HuH-7 (cell line): ENCODE results near the gene AGGF1.
"Not testable (repeated sequence)": the region's sequence is repeated elsewhere in the genome, so short reads cannot be mapped to it uniquely, and the experiment has no call there.

ENCODE experiments used
- DNase-seq: peaks from one replicate; pipeline ENCODE4 v3.0.0; 2011; ENCODE audit warnings: low spot score

The AGGF1 gene

DNA sequence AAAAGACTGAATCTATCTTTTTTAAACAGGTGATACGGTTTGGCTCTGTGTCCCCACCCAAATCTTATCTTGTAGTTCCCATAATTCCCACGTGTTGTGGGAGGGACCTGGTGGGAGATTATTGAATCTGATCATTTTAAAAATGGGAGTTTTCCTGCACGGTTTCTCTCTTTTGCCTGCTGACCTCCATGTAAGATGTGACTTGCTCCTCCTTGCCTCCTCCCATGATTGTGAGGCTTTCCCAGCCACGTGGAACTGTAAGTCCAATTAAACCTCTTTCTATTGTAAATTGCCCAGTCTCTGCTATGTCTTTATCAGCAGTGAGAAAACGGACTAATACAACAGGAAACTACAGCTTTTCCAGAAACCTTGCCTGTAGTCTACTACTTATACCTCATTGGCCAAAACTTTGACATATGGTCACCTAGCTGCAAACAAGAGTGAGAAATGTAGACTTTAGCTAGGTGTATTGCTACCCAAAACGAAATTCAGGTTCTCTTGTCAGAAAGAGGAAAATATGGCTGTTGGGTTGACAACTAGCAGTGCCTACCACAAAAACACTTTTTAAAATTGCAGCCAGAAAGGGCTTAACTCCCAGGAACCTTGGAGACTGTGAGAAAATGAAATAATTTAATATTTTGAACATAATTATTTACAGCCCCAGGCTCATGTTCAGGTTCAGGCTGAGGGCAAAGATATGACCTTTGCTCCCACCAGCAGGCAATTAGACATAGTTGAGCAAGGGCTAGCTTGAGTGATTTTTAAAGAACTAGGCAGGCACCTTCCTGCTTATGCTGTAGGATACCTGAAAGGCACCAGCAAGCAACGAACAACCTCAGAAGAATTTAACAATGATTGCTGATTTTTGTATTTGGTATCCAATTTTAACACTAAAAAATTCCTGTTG is 7.4 kb upstream of the AGGF1 start:
- DNase-seq = no peak

DNA sequence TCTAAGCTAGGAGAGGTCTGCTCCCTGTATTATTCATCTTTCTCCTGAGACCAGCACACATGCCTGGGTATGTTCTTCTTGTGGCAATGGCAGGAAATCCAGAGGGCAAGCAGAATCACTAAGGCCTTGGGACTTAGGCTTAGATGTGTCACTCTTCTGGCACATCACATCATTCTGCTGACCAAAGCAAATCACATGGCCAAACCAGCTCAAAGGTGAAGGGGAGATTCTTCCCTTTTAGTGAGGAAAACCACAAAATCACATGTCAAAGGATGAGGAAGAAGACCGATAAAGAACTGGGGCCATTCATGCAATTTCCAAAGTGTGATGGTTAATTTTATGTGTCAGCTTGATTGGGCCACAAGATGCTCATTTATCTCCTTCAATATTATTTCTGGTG is 5.7 kb upstream of the AGGF1 start:
- no peak for DNase-seq

DNA sequence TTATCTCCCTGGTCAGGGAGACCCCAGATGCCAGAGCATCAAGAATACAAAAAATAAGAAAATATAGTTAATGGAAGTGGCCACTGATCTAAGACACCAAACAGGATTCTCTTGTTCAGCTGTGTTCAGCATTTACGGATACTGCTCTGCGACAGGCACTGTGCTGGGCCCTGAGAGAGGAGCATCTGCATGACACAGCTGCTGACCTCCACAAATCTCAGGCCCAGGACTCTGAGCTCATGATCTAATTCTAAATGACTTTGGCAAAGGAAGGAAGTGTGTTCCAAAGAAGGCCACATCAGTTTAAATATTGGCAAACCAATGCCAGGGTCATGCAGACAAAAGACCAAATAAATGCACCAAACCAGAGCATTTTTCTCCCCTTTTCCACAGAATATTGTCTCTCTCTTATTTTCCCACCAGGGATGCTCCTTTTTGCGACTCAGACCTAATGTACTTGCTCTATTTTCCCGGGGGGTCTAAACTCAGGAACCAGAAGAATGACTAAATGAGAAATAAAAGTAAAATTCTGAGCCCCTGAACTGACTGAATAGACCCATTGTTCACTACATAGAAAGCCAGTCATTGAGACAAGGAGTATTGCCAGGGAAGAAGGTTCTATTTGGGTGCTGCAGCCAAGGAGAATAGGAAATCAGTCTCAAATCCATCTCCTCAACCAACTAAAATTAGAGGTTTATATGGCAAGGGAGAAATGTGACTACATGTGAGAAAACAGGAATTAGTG is 1.4 kb upstream of the AGGF1 start:
- DNase-seq = no peak

DNA sequence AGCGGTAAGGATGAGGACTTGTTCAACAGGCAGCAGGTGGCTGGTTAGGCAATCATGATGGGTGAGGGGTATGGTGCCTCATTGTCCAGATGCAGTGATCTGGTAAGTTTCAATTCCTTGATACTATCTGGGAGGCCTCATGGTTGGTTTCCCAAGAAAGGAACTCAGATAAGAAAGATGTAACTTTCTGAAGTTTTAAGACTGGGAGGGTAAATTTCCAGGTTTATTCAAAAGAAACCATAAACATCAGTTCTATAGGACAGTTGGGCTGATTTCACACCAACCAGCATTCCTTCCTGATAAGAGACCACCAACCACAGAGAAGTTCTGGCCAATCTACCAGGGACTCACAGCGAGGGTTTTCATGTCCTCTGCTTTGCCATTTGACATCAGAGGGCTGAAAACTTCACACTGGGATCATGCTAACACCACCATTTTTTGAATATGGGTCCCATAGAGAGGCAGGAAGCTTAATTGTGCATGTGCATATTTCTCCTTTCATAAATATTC is 773 bp upstream of the AGGF1 start:
- DNase-seq = no peak

DNA sequence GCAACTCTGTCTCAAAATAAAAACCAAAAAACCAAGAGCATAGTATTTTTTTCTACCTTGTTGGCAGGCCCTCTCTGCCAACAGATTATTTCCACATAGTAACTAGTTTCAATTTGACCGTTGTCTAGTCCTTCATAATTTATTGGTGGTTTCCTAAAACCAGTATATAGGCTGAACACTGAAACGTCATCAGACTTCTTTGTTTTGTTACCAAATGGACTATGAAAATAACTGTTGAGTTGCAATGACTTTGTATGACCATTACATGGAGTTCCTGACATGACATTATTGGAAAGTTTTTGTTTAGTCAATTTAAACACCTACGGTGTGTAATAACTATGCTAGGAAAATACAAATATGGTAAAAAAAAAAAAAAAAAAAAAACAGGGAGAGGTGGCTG is 1.7 kb downstream of the AGGF1 start:
- no peak for DNase-seq

DNA sequence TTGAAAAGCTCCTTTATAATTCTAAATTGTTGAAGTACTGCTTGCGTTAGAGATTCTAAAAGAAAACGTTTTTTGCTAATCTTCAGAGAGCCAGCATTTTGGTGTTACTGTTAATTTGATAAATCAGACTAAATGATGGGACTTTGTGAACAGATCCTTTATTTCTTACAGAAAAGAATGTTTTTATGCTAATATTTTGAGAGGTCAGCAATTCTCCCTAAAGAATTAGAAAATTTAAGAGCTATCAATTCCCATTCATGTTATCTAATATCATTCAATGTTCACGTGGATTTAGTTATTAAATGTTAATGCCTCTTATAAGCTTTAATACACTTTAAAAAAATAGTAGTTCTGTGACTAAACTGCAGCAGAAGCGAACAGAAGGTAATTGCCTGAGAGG is 2.4 kb downstream of the AGGF1 start:
- no peak for DNase-seq

DNA sequence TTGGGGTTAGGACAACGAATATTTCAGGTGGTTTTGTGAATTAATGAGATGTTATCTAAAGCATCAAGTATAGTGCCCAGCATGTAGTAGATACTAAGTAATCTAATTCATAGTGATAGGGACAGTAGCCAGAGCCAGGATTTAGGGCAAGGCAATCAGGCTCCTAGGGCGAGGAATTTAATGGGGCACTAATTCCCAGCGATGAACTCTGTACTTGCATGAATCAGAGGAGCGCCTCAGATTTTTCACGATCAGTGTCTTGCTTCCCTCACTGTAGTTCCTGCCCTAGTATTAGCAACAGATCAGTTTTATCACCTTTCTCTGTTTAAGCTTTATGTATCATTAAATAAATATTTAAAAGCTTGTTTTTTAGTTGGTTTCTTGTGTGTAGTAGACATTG is 3.1 kb downstream of the AGGF1 start:
- DNase-seq = no peak

DNA sequence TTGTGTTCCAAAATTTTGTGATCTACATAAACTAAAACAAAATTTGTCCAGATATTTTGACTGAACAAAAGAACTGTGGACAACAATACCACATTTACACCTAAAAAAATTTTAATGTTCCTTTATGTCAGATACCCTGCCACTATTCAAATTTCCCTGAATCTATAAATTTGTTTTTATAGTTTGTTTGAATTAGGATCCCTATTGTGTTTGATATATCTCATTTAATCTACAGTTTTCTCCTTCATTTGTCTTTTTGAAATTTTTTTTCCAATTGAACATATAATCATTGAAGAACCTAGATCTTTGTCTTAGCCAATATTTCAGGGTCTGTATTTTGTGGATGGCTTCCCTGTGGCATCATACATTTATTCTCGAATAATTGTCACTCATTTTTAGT is 5.7 kb downstream of the AGGF1 start:
- DNase-seq = no peak

DNA sequence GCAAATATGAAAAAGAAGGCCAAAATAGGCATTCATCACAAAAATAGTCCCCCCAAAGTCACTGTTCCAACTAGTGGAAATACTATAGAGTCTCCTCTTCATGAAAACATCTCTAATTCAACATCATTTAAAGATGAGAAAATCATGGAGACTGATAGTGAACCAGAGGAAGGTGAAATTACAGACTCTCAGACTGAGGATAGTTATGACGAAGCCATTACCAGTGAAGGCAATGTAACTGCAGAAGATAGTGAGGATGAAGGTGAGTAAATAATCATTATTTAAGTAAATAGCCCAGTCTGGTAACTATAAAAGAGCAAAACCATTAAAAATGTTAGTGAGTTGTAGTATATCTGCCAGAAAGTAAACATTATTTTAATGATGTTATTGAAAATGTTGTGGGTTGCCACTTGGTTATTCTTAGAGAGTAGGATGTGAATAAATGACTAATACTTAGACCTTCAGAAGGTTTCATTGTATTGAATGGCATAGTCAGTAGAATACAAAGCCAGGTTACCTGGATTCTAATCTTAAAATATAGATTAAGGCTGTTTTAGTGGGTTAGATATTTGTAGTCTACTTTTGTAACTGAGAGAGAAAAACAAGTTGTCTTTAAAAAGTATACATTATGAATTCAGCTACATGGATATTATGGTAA is 16.3 kb downstream of the AGGF1 start:
- DNase-seq = no peak

DNA sequence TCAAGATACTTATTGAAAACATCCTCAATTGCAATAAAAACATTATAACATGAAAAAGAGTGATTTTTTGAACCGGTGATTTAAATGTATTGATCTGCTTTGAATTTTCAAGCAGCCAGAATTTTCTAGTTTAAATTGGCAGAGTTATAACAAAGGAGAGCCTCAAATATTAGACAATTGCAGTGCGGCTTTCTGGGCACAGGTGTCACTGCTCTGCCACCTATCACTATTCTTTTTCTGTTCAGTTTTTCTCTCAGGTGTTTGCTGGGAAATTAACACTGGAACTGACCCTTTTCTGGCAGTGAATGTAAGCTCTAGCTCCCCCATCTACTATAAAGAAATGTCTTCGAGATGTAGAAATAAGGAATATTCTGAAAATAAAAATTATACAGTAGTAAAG is 33.8 kb downstream of the AGGF1 start:
- DNase-seq = no peak

DNA sequence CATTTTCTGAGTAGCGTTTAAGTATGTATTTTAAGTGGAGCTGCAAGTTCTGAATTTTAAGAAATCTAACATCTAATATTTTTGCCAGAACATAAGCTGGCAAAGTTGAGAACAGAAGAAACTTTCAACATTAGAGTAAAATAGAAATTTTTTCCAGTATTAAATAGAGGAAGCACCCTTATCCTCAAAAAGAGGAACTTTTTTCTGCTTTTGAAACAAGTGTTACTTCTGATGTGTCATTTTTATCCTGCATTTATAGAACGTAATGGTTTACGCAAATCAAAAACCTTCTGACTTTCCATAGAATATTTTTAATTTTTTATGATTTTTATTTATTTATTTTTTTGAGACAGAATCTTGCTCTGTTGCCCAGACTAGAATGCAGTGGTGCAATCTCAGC is 35.1 kb downstream of the AGGF1 start:
- no peak for DNase-seq

DNA sequence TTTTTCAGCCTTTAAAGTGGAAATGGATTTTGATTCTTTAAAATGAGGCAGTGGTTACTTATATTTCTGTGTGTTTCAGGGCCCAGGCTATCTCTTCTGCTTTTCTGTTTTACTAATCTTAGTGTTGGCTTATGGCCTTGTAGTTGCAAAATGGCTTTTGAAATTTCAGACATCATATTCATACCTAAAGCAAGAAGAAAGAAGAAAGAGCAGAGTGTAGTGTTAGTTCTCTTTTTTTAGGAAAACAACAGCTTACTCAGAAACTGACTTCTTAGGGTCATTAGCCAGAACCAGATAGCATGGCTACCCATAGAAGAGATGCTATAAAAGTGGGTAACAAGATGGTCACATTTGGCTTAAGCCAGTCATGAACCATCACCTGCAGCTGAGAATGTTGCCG is 36.0 kb downstream of the AGGF1 start:
- no peak for DNase-seq

DNA sequence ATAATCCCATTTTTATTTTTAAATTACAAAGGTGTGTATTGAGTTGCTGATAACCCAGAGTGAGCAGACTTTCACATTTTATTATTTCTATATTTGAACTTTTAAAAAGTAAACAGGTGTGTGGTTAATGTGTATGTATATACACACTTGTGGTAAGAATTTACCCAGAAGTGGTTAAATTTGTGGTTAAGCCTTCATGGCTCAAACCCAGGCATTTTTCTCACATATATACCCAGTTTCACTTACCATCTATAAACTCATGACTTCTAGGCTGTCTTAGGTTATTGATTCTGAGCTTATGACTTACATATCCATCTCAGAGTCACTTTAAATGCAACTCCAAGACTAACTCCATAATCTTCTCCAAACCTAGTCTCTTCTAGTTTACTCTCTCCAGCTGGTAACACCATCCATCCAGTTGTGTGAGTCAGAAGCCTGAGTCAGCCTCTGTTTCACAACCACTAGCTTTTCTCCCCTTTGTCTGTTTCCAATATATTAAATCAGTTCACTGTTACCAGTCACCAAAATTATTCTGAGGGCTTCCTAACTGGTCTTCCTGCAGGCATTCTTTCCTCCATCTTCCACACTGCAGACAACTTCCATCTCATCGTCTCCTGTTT is 36.7 kb downstream of the AGGF1 start:
- no peak for DNase-seq

DNA sequence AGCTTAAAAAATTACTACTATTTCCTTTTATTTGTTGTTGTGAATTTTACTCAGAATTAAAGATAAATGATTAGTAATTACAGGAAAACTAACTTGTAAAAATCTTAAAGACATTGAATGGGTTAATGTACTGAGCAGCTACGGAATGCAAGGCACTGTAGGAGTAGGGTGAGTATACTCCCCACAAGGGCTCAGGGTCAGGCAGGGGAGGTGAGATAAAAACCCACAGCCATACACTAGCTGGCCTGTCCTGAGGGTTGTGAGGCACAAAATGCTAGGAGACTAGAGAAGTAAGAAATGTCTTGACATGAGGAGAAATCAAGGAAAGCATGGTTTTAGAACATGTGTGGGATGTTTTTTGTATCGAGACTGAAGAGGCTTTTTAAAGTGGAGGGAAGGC is 43.5 kb downstream of the AGGF1 start:
- DNase-seq = no peak

DNA sequence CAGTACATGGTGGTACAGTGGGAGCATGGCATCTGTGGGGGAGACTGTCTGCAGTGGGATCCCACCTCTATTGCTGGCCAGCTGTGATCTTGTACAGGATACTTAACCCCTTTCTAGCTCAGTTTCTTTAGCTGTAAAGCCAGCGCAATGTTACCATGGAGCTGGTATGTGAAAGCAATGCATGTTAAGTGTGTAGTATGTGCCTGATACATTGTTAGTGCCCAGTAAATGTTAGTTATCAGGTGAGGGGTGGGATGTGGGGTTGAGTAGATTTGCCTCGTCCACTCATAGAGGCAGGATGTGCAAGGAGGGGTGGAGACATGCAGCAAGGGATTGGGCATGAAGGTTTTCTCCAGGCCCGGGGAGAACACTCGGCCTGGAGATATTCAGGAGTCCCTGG is 44.5 kb downstream of the AGGF1 start:
- no peak for DNase-seq

DNA sequence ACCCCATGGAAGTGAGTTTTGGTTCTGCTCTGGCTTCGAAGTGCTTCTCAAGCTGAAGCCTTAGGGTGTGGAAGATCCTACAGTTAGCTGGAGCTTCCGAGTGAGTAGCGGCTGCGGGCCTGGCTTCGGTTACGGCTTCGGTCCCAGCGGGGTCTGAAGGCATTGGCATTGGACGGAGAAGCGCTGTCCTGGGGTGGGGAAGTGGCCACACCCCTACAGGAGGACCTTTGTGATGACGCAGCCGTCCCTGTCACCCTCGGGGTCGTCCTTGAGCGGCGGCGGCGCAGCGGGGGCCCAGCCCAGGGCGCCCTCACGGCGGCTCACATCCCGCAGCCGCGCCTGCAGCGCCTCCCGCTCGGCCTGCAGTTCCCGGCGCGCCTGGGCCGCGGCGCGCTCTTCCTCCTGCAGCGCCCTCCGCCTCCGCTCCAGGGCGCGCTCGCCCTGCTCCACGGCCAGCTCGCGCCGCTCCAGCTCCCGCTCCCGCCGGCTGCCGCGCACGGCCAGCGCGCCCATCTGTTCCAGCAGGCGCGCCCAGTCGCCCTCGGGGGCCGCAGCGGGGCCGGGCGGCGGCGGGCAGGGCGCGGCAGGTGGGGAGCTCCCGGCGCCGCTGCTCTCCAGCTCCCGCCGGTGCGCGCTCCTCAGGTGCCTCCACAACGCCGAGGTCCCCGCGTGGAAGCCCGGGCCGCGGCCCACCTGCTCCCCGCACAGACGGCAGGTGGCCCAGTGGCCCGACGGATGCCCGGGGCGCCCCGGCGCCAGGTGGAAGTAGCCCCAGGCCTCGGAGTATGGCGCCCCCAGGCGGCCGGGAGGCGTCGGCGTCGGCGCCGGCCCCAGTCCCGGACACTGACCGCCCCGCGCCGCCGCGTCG is 47.0 kb downstream of the AGGF1 start:
- DNase-seq = no peak

DNA sequence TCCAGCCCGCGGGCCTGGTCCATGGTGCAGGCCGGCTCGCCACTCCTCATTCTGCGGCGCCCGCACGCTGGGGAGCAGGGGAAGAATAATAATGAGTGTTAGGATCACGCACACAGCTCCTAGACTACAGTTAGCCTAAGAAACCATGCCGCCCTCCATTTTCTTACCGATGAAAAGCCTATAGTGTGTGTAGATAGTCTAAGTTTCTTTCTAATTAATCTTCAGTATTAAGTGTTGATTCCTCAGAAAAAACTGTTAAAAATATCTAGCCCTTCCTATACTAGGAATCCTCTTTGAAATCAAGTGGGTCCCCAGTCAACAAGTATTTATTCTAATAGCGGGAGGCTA is 47.6 kb downstream of the AGGF1 start:
- no peak for DNase-seq

DNA sequence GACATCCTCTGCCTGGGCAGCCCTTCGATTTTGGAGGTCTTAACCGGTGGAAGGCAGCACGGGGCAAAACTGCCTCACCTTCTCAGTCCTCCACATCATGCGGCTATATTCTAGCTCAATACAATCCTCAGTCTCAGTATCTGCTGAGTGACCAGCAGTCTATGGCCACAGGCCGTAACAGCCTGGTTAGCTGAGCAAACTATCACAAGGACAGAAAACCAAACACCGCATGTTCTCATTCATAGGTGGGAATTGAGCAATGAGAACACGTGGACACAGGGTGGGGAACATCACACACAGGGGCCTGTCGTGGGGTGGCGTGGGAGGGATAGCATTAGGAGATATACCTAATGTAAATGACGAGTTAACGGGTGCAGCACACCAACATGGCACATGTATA is 50.3 kb downstream of the AGGF1 start:
- DNase-seq = not testable (repeated sequence)

DNA sequence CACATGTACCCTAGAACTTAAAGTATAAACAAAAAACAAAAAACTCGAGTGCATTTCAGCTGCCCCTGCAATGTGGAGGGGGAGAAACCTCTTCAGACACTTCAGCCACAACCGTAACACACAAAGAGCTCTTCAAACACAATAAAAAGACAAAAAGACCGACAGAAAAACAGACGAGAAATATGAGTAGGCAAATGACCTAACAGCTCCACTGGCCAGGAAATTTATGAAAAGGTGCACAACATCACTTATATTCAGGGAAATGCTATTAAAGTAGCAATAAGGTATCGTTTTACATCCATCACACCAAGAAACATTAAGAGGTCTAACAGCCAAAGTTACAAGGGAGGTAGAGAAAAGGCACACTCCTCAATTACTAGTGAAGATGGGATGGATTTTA is 50.7 kb downstream of the AGGF1 start:
- no peak for DNase-seq

DNA sequence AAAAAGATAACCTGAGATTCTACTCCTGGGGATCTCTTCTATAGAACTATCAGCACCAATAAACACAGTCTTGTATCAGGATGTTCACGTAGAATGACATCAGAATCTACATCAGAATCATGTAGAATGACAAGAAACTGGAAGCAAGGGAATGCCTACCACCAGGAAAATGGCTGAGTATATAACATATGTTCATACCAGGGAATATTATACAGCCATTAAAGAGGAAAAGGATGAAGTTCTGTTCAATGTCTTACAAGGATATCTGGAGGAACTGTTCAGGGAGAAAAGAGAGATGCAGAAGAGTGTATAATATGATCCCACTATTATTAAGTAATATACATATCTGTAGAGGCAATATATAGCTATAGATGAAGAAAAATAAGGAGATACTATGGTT is 52.1 kb downstream of the AGGF1 start:
- no peak for DNase-seq

DNA sequence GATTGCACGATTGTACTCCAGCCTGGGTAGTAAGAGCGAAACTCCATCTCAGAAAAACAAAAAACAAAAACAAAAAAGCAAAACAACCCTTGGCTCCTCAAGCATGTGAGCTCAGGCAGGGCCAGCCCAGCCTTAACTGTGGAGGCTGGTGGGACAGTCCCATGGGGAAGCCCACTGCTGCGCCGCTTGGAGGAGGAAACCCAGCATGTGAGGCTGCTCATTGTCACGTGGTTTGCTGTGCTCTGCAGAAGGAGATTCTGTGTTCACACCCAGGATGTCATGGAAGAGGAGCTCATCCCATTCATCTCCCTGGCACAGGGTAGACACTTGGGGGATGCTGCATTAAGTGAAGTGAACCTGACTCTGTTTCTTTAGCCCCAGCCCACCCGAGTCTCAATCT is 52.9 kb downstream of the AGGF1 start:
- DNase-seq = no peak

DNA sequence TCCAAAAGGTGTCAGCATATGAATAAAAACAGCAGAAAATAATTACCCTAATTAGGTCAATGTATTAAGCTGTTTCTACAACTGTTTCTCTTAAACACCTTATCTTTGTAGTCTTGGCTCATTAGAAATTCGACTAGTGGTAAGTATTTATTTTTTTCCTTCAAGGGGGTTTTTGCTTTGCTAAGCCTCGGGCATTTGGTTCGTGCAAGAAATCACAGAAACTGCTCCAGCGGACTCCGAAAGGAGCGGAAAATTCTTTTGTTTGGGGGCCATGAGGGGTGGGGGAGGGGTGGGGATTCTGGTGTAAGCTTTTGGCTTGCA is 56.1 kb downstream of the AGGF1 start:
- DNase-seq = no peak
